PC-3 (cell line): ENCODE results near the gene NANP. TPM values are rescaled to one million over a fixed set of nuclear protein-coding genes. Genes with fewer than 3 reads are reported as not detected.

Experiments used
- ATAC-seq: fragments of 200-7000 bp; cut with Tn5 transposase; 2 replicates; pipeline ENCODE4 v1.9.1; 2020; ENCODE audit warnings: mild to moderate bottlenecking, moderate library complexity
- BruUV-seq: library from RNA; stranded (reverse); fragments of 400-500 nt; replicated peaks from 2 replicates; lab custom pipeline; 2021; lab: Mats Ljungman, UMichigan
- CTCF ChIA-PET: fragments of 300-600 bp; sonication (Branson Sonifier 250); formaldehyde crosslinking; loops from one replicate; lab custom pipeline; 2022; ENCODE audit warnings: antibody characterized with exemption; lab: Charles Lee
- POLR2A ChIA-PET: fragments of 300-600 bp; sonication (Branson Sonifier 250); formaldehyde crosslinking; loops from one replicate; lab custom pipeline; 2022; ENCODE audit warnings: antibody characterized with exemption; ENCODE audit not compliant: unreplicated experiment; lab: Charles Lee
- DNase-seq: peaks from one replicate; pipeline ENCODE4 v3.0.0-alpha.2; 2015
- H2AFZ ChIP-seq: fragments of 300-600 bp; sonication (generic); 2 replicates; pipeline ENCODE4 v1.6.0; 2016; ENCODE audit warnings: antibody characterized with exemption, low read length
- H3F3A ChIP-seq: fragments of 300-600 bp; sonication (generic); one replicate; pipeline ENCODE4 v1.6.0; 2017; ENCODE audit warnings: antibody characterized with exemption, low read length, control low read depth, mild to moderate bottlenecking; ENCODE audit not compliant: unreplicated experiment
- H3K27ac ChIP-seq: fragments of 300-600 bp; sonication (generic); 2 replicates; pipeline ENCODE4 v1.5.1; 2016; ENCODE audit warnings: mild to moderate bottlenecking, low read length
- H3K27me3 ChIP-seq: fragments of 300-600 bp; sonication (generic); 2 replicates; pipeline ENCODE4 v1.6.1; 2016; ENCODE audit warnings: low read length, mixed read lengths
- H3K36me3 ChIP-seq: fragments of 300-600 bp; sonication (generic); 2 replicates; pipeline ENCODE4 v1.6.1; 2016; ENCODE audit warnings: low read depth, mixed run types, low read length, mixed read lengths
- H3K4me1 ChIP-seq: fragments of 300-600 bp; sonication (generic); 2 replicates; pipeline ENCODE4 v1.5.1; 2016; ENCODE audit warnings: low read length; ENCODE audit not compliant: insufficient read depth
- H3K4me2 ChIP-seq: fragments of 300-600 bp; sonication (generic); 2 replicates; pipeline ENCODE4 v1.6.0; 2016; ENCODE audit warnings: low read length
- H3K4me3 ChIP-seq: fragments of 300-600 bp; sonication (generic); 2 replicates; pipeline ENCODE4 v1.5.1; 2016; ENCODE audit warnings: mild to moderate bottlenecking, low read length, mixed read lengths
- H3K79me2 ChIP-seq: fragments of 300-600 bp; sonication (generic); 2 replicates; pipeline ENCODE4 v1.6.1; 2017; ENCODE audit warnings: low read length, mixed read lengths
- H3K9ac ChIP-seq: fragments of 300-600 bp; sonication (generic); 2 replicates; pipeline ENCODE4 v1.6.0; 2016; ENCODE audit warnings: mild to moderate bottlenecking, low read length
- H3K9me2 ChIP-seq: fragments of 300-600 bp; sonication (generic); replicated peaks from 2 replicates; pipeline ENCODE4 v1.6.1; 2016; ENCODE audit warnings: mixed run types, low read length, mixed read lengths
- H3K9me3 ChIP-seq: fragments of 300-600 bp; sonication (generic); 2 replicates; pipeline ENCODE4 v1.6.1; 2016; ENCODE audit warnings: low read length, mixed read lengths
- H4K20me1 ChIP-seq: fragments of 300-600 bp; sonication (generic); 2 replicates; pipeline ENCODE4 v1.6.1; 2016; ENCODE audit warnings: low read length, mixed read lengths
- EZH2 ChIP-seq: fragments of 300-600 bp; sonication (generic); IDR thresholded peaks from one replicate; pipeline ENCODE4 v1.6.1; 2017; ENCODE audit warnings: antibody characterized with exemption, mild to moderate bottlenecking, low read length; ENCODE audit not compliant: unreplicated experiment
- EZH2phosphoT487 ChIP-seq: fragments of 300-600 bp; sonication (generic); IDR thresholded peaks from 2 replicates; pipeline ENCODE4 v1.6.1; 2018; ENCODE audit warnings: mild to moderate bottlenecking, antibody characterized with exemption, low read length, borderline replicate concordance
- intact Hi-C: fragments of 100-400 bp; cut with micrococcal nuclease; formaldehyde crosslinking; loops from 2 replicates; pipeline ENCODE4 v1.9.0; 2023
- total RNA-seq: library from RNA; depleted of rRNA; stranded (reverse); fragments of >200 nt; gene quantifications from 2 replicates; pipeline ENCODE4 v1.2.3, GENCODE V29; 2014
- TF ChIP-seq, protein P1 (sequence below): fragments of 300-600 bp; sonication (generic); conservative IDR thresholded peaks from 2 replicates; pipeline ENCODE4 v1.5.1; 2017; ENCODE audit warnings: antibody characterized with exemption, low read depth, mild to moderate bottlenecking, low read length

NANP gene
- total RNA-seq, 1 experiment from 2014 or later: 10.7 TPM

DNA sequence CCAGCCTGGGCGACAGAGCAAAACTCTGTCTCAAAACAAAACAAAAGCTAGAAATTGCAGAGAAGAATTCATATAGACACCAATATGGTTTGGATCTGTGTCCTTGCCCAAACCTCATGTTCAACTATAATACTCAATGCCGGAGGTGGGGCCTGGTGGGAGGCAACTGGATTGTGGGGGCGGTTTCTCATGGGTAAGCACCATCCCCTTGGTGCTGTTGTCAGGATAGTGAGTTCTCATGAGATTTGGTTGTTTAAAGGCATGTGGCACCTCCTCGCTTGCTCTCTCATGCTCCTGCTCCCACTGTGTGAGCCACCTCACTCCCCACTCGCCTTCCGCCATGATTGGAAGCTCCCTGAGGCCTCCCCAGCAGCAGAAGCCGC lies 53.7 kb downstream of the NANP start:
- no peak overlapping the region for H3K4me2 ChIP-seq
- H3K27ac ChIP-seq: no peak overlapping the region
- H3K36me3 ChIP-seq: no peaks in the 10 kb centered on the region
- ChIA-PET CTCF (no interaction called here), POLR2A (no interaction called here)
- H3K27me3 ChIP-seq: no peaks in the 10 kb centered on the region
- no peaks in the 10 kb centered on the region for H3K79me2 ChIP-seq
- no peak overlapping the region for H2AFZ ChIP-seq
- no peaks in the 10 kb centered on the region for H3K9me3 ChIP-seq
- DNase-seq: no peak
- H3K4me3 ChIP-seq: no peak overlapping the region
- no TSS peak for BruUV-seq
- intact Hi-C loops: no loop called here
- no peaks in the 10 kb centered on the region for H3K9me2 ChIP-seq
- no peak overlapping the region for H3K9ac ChIP-seq
- peaks cover 7% of the 10 kb centered on the region; the same call in 1 of the 2 replicates for H3K4me1 ChIP-seq
- no peaks in the 10 kb centered on the region for H3F3A ChIP-seq
- no peaks in the 10 kb centered on the region for H4K20me1 ChIP-seq
- TF ChIP-seq, protein P1, sequence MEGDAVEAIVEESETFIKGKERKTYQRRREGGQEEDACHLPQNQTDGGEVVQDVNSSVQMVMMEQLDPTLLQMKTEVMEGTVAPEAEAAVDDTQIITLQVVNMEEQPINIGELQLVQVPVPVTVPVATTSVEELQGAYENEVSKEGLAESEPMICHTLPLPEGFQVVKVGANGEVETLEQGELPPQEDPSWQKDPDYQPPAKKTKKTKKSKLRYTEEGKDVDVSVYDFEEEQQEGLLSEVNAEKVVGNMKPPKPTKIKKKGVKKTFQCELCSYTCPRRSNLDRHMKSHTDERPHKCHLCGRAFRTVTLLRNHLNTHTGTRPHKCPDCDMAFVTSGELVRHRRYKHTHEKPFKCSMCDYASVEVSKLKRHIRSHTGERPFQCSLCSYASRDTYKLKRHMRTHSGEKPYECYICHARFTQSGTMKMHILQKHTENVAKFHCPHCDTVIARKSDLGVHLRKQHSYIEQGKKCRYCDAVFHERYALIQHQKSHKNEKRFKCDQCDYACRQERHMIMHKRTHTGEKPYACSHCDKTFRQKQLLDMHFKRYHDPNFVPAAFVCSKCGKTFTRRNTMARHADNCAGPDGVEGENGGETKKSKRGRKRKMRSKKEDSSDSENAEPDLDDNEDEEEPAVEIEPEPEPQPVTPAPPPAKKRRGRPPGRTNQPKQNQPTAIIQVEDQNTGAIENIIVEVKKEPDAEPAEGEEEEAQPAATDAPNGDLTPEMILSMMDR: no peak
- TF ChIP-seq EZH2phosphoT487 (no peak), EZH2 (no peak)
- no peak for ATAC-seq

DNA sequence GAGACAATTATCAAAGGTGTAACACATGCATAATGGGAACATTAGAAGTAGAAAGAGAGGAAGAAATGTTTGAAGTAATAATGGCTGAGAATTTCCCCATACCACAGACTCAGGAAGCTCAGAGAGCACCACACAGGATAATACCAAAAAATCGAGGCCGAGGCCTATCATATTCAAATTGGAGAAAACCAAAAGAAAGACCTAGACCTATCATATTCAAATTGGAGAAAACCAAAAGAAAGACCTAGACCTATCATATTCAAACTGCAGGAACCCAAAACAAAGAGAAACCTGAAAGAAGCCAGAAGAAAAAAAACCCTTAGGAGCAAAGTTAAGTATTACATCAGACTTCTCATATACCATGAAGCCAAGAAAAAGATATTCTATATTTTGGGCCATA lies 56.5 kb downstream of the NANP start:
- no peaks in the 10 kb centered on the region for H4K20me1 ChIP-seq
- ChIA-PET POLR2A (no interaction called here), CTCF (no interaction called here)
- BruUV-seq: no TSS peak
- TF ChIP-seq EZH2phosphoT487 (no peak), EZH2 (no peak)
- TF ChIP-seq, protein P1: no peak
- no peaks in the 10 kb centered on the region for H3F3A ChIP-seq
- no peaks in the 10 kb centered on the region for H3K9me3 ChIP-seq
- ATAC-seq: no peak
- no peak for DNase-seq
- no peaks in the 10 kb centered on the region for H3K4me1 ChIP-seq
- no peaks in the 10 kb centered on the region for H3K9me2 ChIP-seq
- no peak overlapping the region for H3K4me2 ChIP-seq
- H3K79me2 ChIP-seq: no peaks in the 10 kb centered on the region
- no peaks in the 10 kb centered on the region for H3K36me3 ChIP-seq
- no peak overlapping the region for H2AFZ ChIP-seq
- H3K27ac ChIP-seq: no peak overlapping the region
- H3K4me3 ChIP-seq: no peak overlapping the region
- H3K9ac ChIP-seq: no peak overlapping the region
- intact Hi-C loops: no loop called here
- H3K27me3 ChIP-seq: no peaks in the 10 kb centered on the region

DNA sequence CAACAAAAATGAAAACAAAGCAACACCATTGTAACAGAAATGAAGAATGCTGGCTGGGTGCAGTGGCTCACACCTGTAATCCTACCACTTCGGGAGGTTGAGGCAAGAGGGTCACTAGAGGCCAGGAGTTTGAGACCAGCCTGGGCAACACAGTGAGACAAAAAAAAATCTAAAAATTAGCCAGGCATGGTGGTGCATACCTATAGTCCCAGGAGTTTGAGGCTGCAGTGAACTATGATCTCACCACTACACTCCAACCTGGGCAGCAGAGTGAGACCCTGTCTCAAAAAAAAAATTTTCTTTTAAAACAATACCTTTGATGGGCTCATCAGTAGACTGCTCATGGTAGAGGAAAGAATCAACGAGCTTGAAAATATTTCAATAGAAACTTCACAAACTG lies 57.0 kb downstream of the NANP start:
- no peak overlapping the region for H3K4me2 ChIP-seq
- H3K4me3 ChIP-seq: no peak overlapping the region
- no peak overlapping the region for H2AFZ ChIP-seq
- H3K36me3 ChIP-seq: no peaks in the 10 kb centered on the region
- no peaks in the 10 kb centered on the region for H3F3A ChIP-seq
- H3K27me3 ChIP-seq: no peaks in the 10 kb centered on the region
- CTCF ChIA-PET: no interaction called here
- DNase-seq: no peak
- no peak overlapping the region for H3K9ac ChIP-seq
- no TSS peak for BruUV-seq
- H4K20me1 ChIP-seq: no peaks in the 10 kb centered on the region
- no peak for ATAC-seq
- intact Hi-C loops: no loop called here
- no peaks in the 10 kb centered on the region for H3K79me2 ChIP-seq
- POLR2A ChIA-PET: no interaction called here
- no peaks in the 10 kb centered on the region for H3K9me2 ChIP-seq
- no peaks in the 10 kb centered on the region for H3K4me1 ChIP-seq
- no peaks in the 10 kb centered on the region for H3K9me3 ChIP-seq
- TF ChIP-seq, protein P1: no peak
- TF ChIP-seq EZH2phosphoT487 (no peak), EZH2 (no peak)
- H3K27ac ChIP-seq: no peak overlapping the region
